Neural cell (in vitro differentiated cells): ENCODE measurements around the gene AEN. TPM values are rescaled to one million over a fixed set of nuclear protein-coding genes. Genes with fewer than 3 reads are reported as not detected.

Experiments
- H2AFZ ChIP-seq: fragments of 200-600, 300-800 bp; sonication (generic), shearing (Covaris generic); 2 replicates; pipeline ENCODE4 v1.6.0; 2014; ENCODE audit warnings: low read depth, mild to moderate bottlenecking, antibody characterized with exemption, low read length, moderate library complexity
- H3F3A ChIP-seq: fragments of 200-600 bp; shearing (Covaris generic); 2 replicates; pipeline ENCODE4 v1.6.1; 2016; ENCODE audit warnings: mild to moderate bottlenecking, moderate library complexity, mixed read lengths, antibody characterized with exemption, low read length; ENCODE audit not compliant: insufficient read depth, poor library complexity, severe bottlenecking
- H3K27ac ChIP-seq: fragments of 200-600, 300-800 bp; sonication (generic), shearing (Covaris generic); 2 replicates; pipeline ENCODE4 v1.5.1; 2014; ENCODE audit warnings: mild to moderate bottlenecking, low read length, moderate library complexity
- H3K27me3 ChIP-seq: fragments of 300-800, 200-600 bp; sonication (generic), shearing (Covaris generic); 2 replicates; pipeline ENCODE4 v1.6.0; 2014; ENCODE audit warnings: mild to moderate bottlenecking, low read depth, low read length, moderate library complexity; ENCODE audit not compliant: insufficient read depth
- H3K36me3 ChIP-seq: fragments of 300-800, 200-600 bp; sonication (generic), shearing (Covaris generic); 2 replicates; pipeline ENCODE4 v1.5.1; 2014; ENCODE audit warnings: mild to moderate bottlenecking, antibody characterized with exemption, low read length, moderate library complexity; ENCODE audit not compliant: insufficient read depth
- H3K4me2 ChIP-seq: fragments of 300-800, 200-600 bp; sonication (generic), shearing (Covaris generic); 2 replicates; pipeline ENCODE4 v1.6.0; 2014; ENCODE audit warnings: mild to moderate bottlenecking, low read length
- H3K4me3 ChIP-seq: fragments of 300-800, 200-600 bp; sonication (generic), shearing (Covaris generic); 2 replicates; pipeline ENCODE4 v1.5.1; 2014; ENCODE audit warnings: mild to moderate bottlenecking, low read length, moderate library complexity
- H3K79me2 ChIP-seq: fragments of 200-600 bp; shearing (Covaris generic); replicated peaks from 2 replicates; pipeline ENCODE4 v1.6.0; 2014; ENCODE audit warnings: mild to moderate bottlenecking, low read length, moderate library complexity; ENCODE audit not compliant: insufficient read depth
- H3K9ac ChIP-seq: fragments of 300-800, 200-600 bp; sonication (generic), shearing (Covaris generic); 2 replicates; pipeline ENCODE4 v1.6.1; 2016; ENCODE audit warnings: mild to moderate bottlenecking, low read length, mixed read lengths
- H3K9me2 ChIP-seq: fragments of 200-600 bp; shearing (Covaris generic); 2 replicates; pipeline ENCODE4 v1.6.1; 2016; ENCODE audit warnings: mild to moderate bottlenecking, low read length, mixed read lengths; ENCODE audit not compliant: insufficient read depth
- H3K9me3 ChIP-seq: fragments of 200-600, 300-800 bp; sonication (generic), shearing (Covaris generic); 2 replicates; pipeline ENCODE4 v1.6.1; 2016; ENCODE audit warnings: mild to moderate bottlenecking, mixed run types, low read length, moderate library complexity, mixed read lengths
- H4K20me1 ChIP-seq: fragments of 200-600 bp; shearing (Covaris generic); 2 replicates; pipeline ENCODE4 v1.6.1; 2016; ENCODE audit warnings: mild to moderate bottlenecking, mixed run types; ENCODE audit not compliant: insufficient read depth
- EP300 ChIP-seq: fragments of 450-650 bp; conservative IDR thresholded peaks from 2 replicates; pipeline ENCODE4 v1.6.1; 2014; ENCODE audit warnings: antibody characterized with exemption, mild to moderate bottlenecking, moderate library complexity; ENCODE audit not compliant: poor library complexity, severe bottlenecking
- EZH2 ChIP-seq: fragments of 200-600, 300-800 bp; shearing (Covaris generic), sonication (generic); IDR thresholded peaks from 2 replicates; pipeline ENCODE4 v1.6.1; 2014; ENCODE audit warnings: antibody characterized with exemption, low read length, borderline replicate concordance, mild to moderate bottlenecking; ENCODE audit not compliant: insufficient read depth, poor library complexity, severe bottlenecking
- MXI1 ChIP-seq: fragments of 450-650 bp; conservative IDR thresholded peaks from 2 replicates; pipeline ENCODE4 v1.6.1; 2014; ENCODE audit warnings: antibody characterized with exemption, mild to moderate bottlenecking; ENCODE audit not compliant: poor library complexity, severe bottlenecking
- POLR2AphosphoS5 ChIP-seq: IDR thresholded peaks from 2 replicates; pipeline ENCODE4 v1.6.1; 2012
- RAD21 ChIP-seq: fragments of 450-650 bp; conservative IDR thresholded peaks from 2 replicates; pipeline ENCODE4 v1.6.1; 2014; ENCODE audit warnings: antibody characterized with exemption, mild to moderate bottlenecking, moderate library complexity
- SMC3 ChIP-seq: fragments of 450-650 bp; conservative IDR thresholded peaks from 2 replicates; pipeline ENCODE4 v1.6.1; 2014; ENCODE audit warnings: antibody characterized with exemption, mild to moderate bottlenecking, moderate library complexity; ENCODE audit not compliant: poor library complexity
- TAF1 ChIP-seq: IDR thresholded peaks from 2 replicates; pipeline ENCODE4 v1.6.1; 2012; ENCODE audit warnings: low read depth
- polyA plus RNA-seq: library from polyadenylated mRNA; depleted of rRNA; stranded (reverse); fragments of >200 nt; gene quantifications from 2 replicates; pipeline ENCODE4 v1.2.3, GENCODE V29; 2014
- TF ChIP-seq, protein P1 (sequence below): IDR thresholded peaks from 2 replicates; pipeline ENCODE4 v1.6.1; 2012; ENCODE audit warnings: borderline replicate concordance
- TF ChIP-seq, protein P2 (sequence below): fragments of 450-650 bp; IDR thresholded peaks from 2 replicates; pipeline ENCODE4 v1.5.1; 2014; ENCODE audit warnings: antibody characterized with exemption, mild to moderate bottlenecking, moderate library complexity; ENCODE audit not compliant: poor library complexity, severe bottlenecking

AEN gene
- polyA plus RNA-seq, 1 donor from 2014 or later, result 17.2 TPM

DNA sequence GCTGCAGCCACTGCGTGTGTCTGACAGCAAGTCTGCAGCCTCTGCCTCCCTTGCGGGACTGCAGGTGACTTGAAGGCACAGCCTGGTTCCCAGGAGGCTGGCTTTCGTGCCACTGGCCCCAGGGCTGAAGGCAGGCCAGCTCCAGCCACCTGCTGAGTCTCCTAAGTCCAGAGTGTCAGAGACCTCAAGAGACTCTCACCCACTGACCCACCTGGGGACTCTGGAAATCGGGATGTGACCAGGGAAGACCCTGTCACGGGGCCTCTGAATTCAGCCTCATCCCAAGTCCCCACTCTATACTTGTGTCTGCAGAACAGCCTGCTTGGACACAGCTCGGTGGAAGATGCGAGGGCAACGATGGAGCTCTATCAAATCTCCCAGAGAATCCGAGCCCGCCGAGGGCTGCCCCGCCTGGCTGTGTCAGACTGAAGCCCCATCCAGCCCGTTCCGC lies 34.0 kb downstream of the AEN start:
- no peaks in the 10 kb centered on the region for H3K9me2 ChIP-seq
- no peaks in the 10 kb centered on the region for H3K27me3 ChIP-seq
- no peak overlapping the region for H3K4me3 ChIP-seq
- no peaks in the 10 kb centered on the region for H3K79me2 ChIP-seq
- H3K9me3 ChIP-seq, result no peaks in the 10 kb centered on the region
- H3K4me2 ChIP-seq, result no peak overlapping the region
- H3F3A ChIP-seq, result no peaks in the 10 kb centered on the region
- H3K9ac ChIP-seq, result no peak overlapping the region
- TF ChIP-seq, protein P1, sequence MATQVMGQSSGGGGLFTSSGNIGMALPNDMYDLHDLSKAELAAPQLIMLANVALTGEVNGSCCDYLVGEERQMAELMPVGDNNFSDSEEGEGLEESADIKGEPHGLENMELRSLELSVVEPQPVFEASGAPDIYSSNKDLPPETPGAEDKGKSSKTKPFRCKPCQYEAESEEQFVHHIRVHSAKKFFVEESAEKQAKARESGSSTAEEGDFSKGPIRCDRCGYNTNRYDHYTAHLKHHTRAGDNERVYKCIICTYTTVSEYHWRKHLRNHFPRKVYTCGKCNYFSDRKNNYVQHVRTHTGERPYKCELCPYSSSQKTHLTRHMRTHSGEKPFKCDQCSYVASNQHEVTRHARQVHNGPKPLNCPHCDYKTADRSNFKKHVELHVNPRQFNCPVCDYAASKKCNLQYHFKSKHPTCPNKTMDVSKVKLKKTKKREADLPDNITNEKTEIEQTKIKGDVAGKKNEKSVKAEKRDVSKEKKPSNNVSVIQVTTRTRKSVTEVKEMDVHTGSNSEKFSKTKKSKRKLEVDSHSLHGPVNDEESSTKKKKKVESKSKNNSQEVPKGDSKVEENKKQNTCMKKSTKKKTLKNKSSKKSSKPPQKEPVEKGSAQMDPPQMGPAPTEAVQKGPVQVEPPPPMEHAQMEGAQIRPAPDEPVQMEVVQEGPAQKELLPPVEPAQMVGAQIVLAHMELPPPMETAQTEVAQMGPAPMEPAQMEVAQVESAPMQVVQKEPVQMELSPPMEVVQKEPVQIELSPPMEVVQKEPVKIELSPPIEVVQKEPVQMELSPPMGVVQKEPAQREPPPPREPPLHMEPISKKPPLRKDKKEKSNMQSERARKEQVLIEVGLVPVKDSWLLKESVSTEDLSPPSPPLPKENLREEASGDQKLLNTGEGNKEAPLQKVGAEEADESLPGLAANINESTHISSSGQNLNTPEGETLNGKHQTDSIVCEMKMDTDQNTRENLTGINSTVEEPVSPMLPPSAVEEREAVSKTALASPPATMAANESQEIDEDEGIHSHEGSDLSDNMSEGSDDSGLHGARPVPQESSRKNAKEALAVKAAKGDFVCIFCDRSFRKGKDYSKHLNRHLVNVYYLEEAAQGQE, result no peak
- TF ChIP-seq EZH2, result no peak
- TF ChIP-seq EP300, result no peak
- no peak for TF ChIP-seq POLR2AphosphoS5
- no peak for TF ChIP-seq MXI1
- no peak for TF ChIP-seq RAD21
- no peak for TF ChIP-seq SMC3
- no peak for TF ChIP-seq TAF1
- TF ChIP-seq, protein P2, sequence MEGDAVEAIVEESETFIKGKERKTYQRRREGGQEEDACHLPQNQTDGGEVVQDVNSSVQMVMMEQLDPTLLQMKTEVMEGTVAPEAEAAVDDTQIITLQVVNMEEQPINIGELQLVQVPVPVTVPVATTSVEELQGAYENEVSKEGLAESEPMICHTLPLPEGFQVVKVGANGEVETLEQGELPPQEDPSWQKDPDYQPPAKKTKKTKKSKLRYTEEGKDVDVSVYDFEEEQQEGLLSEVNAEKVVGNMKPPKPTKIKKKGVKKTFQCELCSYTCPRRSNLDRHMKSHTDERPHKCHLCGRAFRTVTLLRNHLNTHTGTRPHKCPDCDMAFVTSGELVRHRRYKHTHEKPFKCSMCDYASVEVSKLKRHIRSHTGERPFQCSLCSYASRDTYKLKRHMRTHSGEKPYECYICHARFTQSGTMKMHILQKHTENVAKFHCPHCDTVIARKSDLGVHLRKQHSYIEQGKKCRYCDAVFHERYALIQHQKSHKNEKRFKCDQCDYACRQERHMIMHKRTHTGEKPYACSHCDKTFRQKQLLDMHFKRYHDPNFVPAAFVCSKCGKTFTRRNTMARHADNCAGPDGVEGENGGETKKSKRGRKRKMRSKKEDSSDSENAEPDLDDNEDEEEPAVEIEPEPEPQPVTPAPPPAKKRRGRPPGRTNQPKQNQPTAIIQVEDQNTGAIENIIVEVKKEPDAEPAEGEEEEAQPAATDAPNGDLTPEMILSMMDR, result no peak
- H3K27ac ChIP-seq, result no peak overlapping the region
- no peaks in the 10 kb centered on the region for H4K20me1 ChIP-seq
- no peak overlapping the region for H2AFZ ChIP-seq
- no peaks in the 10 kb centered on the region for H3K36me3 ChIP-seq

DNA sequence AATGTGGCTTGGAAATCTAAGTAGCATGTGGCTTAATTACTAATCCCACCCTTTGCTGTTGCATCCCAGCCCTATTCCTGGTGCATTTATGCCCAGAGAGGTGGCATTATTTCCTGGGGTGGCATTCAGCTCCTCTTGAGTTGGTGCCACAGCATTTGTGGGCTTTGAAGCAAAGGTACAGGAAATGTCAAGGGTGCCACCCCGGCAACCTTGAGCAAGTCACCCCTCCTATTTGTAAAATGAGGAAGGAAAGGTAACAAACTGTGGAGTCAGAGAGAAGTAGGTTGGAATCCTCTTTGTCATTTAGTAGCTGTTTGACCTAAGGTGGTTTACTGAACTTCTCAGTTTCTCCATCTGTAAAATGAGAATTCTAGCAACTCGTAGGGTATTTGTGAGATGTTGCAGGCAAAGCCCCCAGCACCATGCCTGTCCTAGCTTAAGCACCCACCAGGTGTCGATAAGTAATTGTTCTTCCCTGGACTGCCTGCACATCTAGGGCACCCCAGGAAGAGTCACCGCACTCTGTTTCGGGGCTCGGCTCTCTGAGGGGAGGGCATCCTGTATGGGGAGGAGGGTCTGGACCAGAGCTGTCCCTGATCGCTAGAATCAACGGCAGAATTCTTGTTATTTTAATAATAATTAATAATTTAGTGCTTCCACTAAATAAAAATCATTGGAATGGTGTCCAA lies 34.8 kb downstream of the AEN start:
- no peak overlapping the region for H3K4me2 ChIP-seq
- H3K79me2 ChIP-seq, result no peaks in the 10 kb centered on the region
- no peaks in the 10 kb centered on the region for H3K9me2 ChIP-seq
- H3K27me3 ChIP-seq, result no peaks in the 10 kb centered on the region
- H3K36me3 ChIP-seq, result no peaks in the 10 kb centered on the region
- no peak for TF ChIP-seq MXI1
- TF ChIP-seq RAD21, result no peak
- TF ChIP-seq, protein P1, result no peak
- H3K9me3 ChIP-seq, result no peaks in the 10 kb centered on the region
- H3K27ac ChIP-seq, result no peak overlapping the region
- no peaks in the 10 kb centered on the region for H4K20me1 ChIP-seq
- no peak overlapping the region for H3K4me3 ChIP-seq
- no peak overlapping the region for H3K9ac ChIP-seq
- no peaks in the 10 kb centered on the region for H3F3A ChIP-seq
- no peak overlapping the region for H2AFZ ChIP-seq
